Left ventricle myocardium inferior (tissue), 1 donor: ENCODE measurements around the gene SNX4. TPM values are rescaled to one million over a fixed set of nuclear protein-coding genes. Genes with fewer than 3 reads are reported as not detected.

Experiments used
- DNase-seq: peaks from one replicate; pipeline ENCODE4 v3.0.0-alpha.2; 2020
- H3K27ac ChIP-seq: fragments of 200-600 bp; replicated peaks from 2 replicates; pipeline ENCODE4 v1.8.0; 2021
- H3K27me3 ChIP-seq: fragments of 200-600 bp; 2 replicates; pipeline ENCODE4 v1.8.0; 2021; ENCODE audit warnings: low read depth
- H3K36me3 ChIP-seq: fragments of 200-600 bp; 2 replicates; pipeline ENCODE4 v1.8.0; 2021
- H3K4me1 ChIP-seq: fragments of 200-600 bp; 2 replicates; pipeline ENCODE4 v1.8.0; 2021
- H3K4me3 ChIP-seq: fragments of 200-600 bp; 2 replicates; pipeline ENCODE4 v1.8.0; 2021; ENCODE audit warnings: mild to moderate bottlenecking, moderate library complexity
- H3K9me3 ChIP-seq: fragments of 200-600 bp; replicated peaks from 2 replicates; pipeline ENCODE4 v1.8.0; 2021
- intact Hi-C: fragments of 100-400 bp; cut with micrococcal nuclease; formaldehyde crosslinking; loops from one replicate; pipeline ENCODE4 v1.11.0; 2022
- total RNA-seq: library from RNA; stranded (reverse); fragmentation: NEBNext Ultra II Directional; extraction: Animal tissue kit (Norgen Biotek cat#: 25700); gene quantifications from one replicate; pipeline ENCODE4 v1.2.1, GENCODE V29; 2021
- TF ChIP-seq, protein P1 (sequence below): fragments of 200-600 bp; IDR thresholded peaks from 2 replicates; pipeline ENCODE4 v1.8.0; 2021; ENCODE audit warnings: antibody characterized with exemption, mild to moderate bottlenecking, borderline replicate concordance
- donor health status: DM: no; HTN: yes; CAD: no; lungs with severe emphysema.

SNX4 gene
- total RNA-seq, 1 donor from 2014 or later = 16.6 TPM

DNA sequence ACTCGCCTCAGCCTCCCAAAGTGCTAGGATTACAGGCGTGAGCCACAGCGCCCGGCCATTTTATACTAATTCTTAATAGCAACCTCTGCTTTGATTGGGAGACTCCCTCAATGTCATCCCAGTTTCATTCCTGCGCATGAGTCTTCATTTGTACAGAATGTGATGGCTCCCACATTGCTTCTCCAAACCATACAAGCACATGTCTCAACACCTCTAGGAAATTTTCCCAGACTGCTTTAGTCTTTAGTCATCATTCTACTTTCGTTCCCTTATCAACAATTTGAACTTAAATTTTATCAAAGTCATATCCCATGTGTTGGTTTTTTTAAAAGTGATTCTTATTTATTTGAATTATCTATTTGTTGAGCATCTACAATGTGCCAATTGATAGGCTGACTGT, 58.1 kb downstream of the SNX4 start:
- peaks cover 24% of the 10 kb centered on the region for H3K4me1 ChIP-seq
- no peaks in the 10 kb centered on the region for H3K9me3 ChIP-seq
- DNase-seq = no peak
- H3K27ac ChIP-seq = no peak overlapping the region
- H3K27me3 ChIP-seq = no peaks in the 10 kb centered on the region
- intact Hi-C loops = no loop called here
- H3K36me3 ChIP-seq = peaks cover 74% of the 10 kb centered on the region
- TF ChIP-seq, protein P1, sequence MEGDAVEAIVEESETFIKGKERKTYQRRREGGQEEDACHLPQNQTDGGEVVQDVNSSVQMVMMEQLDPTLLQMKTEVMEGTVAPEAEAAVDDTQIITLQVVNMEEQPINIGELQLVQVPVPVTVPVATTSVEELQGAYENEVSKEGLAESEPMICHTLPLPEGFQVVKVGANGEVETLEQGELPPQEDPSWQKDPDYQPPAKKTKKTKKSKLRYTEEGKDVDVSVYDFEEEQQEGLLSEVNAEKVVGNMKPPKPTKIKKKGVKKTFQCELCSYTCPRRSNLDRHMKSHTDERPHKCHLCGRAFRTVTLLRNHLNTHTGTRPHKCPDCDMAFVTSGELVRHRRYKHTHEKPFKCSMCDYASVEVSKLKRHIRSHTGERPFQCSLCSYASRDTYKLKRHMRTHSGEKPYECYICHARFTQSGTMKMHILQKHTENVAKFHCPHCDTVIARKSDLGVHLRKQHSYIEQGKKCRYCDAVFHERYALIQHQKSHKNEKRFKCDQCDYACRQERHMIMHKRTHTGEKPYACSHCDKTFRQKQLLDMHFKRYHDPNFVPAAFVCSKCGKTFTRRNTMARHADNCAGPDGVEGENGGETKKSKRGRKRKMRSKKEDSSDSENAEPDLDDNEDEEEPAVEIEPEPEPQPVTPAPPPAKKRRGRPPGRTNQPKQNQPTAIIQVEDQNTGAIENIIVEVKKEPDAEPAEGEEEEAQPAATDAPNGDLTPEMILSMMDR = no peak
- H3K4me3 ChIP-seq = no peak overlapping the region

DNA sequence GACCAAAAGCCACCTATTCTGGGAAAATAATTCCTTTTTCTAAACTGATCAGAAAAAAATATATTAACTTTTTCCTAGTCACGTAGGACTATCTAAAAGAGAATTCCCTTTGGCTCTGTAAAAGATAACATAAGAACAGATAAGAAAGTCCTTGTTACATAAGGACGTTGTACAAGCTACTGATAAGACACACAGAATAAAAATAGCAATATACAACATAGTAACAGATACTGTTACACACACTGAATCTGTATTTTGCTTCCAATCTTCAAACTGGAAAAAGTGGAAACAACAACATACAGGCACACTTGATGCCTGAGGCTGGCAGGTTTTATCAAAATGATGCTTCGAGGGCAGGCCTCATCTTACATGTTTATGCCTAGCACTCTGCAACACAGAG, 59.8 kb downstream of the SNX4 start:
- Histone ChIP-seq H3K27me3 (no peaks in the 10 kb centered on the region), H3K4me1 (peaks cover 24% of the 10 kb centered on the region), H3K9me3 (no peaks in the 10 kb centered on the region), H3K36me3 (peaks cover 75% of the 10 kb centered on the region), H3K27ac (peak overlapping the region; percentile 31), H3K4me3 (no peak overlapping the region)
- intact Hi-C loops = no loop called here
- no peak for DNase-seq
- TF ChIP-seq, protein P1 = no peak

DNA sequence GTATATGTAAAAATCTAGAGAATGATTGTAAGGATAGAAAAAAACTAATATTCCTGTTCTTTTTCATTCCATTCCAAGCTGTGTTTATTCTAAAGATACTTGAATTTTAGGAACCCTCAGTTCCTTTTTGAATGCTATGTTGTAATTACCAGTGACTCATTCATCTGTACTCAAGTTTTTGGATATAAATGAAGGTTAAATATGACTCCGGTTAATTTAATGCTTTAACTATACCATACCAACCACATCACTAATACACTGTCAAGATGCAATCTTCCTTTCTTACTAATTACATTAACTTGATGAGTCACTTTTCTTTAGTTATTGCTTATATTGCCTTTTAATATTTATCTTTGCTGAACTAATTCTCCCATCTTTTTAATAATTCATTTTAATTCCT, 76.1 kb downstream of the SNX4 start:
- Histone ChIP-seq H3K4me1 (no peaks in the 10 kb centered on the region), H3K36me3 (peaks cover 61% of the 10 kb centered on the region), H3K27ac (no peak overlapping the region), H3K9me3 (peaks cover 18% of the 10 kb centered on the region), H3K27me3 (no peaks in the 10 kb centered on the region), H3K4me3 (no peak overlapping the region)
- no peak for DNase-seq
- TF ChIP-seq, protein P1 = no peak
- intact Hi-C loops = no loop called here

DNA sequence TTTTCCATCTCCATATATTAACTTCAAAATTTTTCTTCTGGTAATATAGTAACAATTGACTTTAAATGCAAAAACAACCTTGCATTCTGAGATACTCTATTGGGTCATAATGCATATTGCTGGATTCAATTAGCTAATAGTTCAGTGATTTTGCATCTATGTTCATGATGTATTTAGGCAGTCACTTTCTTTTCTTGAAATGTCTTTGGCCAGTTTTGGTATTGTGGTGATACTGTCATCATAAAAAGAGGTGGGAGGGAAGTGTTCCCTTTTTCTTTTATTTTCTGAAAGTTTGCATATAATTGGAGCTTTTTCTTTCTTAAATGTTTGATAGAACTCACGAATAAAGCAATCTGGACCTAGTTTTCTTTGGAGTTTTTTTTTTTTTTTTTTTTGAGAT, 77.5 kb downstream of the SNX4 start:
- H3K9me3 ChIP-seq = peaks cover 18% of the 10 kb centered on the region
- H3K27ac ChIP-seq = no peak overlapping the region
- H3K27me3 ChIP-seq = no peaks in the 10 kb centered on the region
- TF ChIP-seq, protein P1 = no peak
- no peak overlapping the region for H3K4me3 ChIP-seq
- peaks cover 46% of the 10 kb centered on the region for H3K36me3 ChIP-seq
- H3K4me1 ChIP-seq = no peaks in the 10 kb centered on the region
- no peak for DNase-seq
- intact Hi-C loops = no loop called here

DNA sequence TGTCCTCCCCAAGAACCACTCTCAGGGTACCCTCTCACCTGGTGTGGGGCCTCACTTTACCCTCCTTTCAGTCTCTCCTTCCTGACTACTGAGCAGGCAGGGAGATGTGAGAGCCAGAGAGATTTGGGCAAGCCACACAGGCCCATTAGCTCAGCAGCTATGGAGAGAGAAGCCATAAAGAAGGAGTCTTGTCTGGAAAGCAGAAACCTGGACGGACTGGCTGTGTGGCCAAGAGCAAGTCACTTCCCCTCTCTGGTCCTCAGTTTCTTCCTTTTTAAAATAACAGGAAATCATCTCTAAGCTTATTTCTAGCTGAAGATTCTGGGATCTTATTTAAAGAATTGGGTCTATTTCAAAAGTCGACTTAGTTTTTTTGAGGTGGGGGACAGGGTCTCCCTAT, 79.0 kb downstream of the SNX4 start:
- Histone ChIP-seq H3K4me1 (no peaks in the 10 kb centered on the region), H3K27me3 (no peaks in the 10 kb centered on the region), H3K9me3 (peaks cover 18% of the 10 kb centered on the region), H3K36me3 (peaks cover 31% of the 10 kb centered on the region), H3K27ac (no peak overlapping the region), H3K4me3 (no peak overlapping the region)
- DNase-seq = no peak
- TF ChIP-seq, protein P1 = no peak
- intact Hi-C loops = no loop called here

DNA sequence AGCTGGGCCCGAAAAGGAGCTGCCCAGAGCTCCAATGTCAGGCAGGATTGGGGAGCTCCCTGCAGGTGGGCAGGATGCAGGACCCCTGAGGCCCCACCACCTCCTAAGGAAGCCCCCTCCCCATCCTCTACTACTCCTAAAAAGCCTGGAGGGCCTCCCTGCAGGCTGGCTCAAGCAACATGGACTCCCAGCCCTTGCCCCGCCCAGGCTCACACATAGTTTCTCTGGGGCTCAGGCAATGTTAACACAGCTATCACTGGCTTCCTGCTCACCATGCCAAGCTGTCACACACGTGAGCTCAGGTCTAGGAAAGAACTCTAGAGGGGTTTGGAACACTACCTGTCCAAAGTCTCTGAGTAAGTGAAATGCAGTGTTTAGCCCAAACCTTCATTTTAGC, 79.4 kb downstream of the SNX4 start:
- TF ChIP-seq, protein P1 = no peak
- Histone ChIP-seq H3K9me3 (peaks cover 18% of the 10 kb centered on the region), H3K4me1 (no peaks in the 10 kb centered on the region), H3K27me3 (no peaks in the 10 kb centered on the region), H3K4me3 (no peak overlapping the region), H3K36me3 (peaks cover 27% of the 10 kb centered on the region), H3K27ac (no peak overlapping the region)
- DNase-seq = no peak
- intact Hi-C loops = no loop called here
